ENCODE measurements around the gene MLPH. TPM values are rescaled to one million over a fixed set of nuclear protein-coding genes. Genes with fewer than 3 reads are reported as not detected.
A peak's percentile ranks its signal among the peaks of the same experiment; 100 is the strongest.

The MLPH gene
- total RNA-seq, 1 donor from 2014 or later, result 55.0 TPM

DNA sequence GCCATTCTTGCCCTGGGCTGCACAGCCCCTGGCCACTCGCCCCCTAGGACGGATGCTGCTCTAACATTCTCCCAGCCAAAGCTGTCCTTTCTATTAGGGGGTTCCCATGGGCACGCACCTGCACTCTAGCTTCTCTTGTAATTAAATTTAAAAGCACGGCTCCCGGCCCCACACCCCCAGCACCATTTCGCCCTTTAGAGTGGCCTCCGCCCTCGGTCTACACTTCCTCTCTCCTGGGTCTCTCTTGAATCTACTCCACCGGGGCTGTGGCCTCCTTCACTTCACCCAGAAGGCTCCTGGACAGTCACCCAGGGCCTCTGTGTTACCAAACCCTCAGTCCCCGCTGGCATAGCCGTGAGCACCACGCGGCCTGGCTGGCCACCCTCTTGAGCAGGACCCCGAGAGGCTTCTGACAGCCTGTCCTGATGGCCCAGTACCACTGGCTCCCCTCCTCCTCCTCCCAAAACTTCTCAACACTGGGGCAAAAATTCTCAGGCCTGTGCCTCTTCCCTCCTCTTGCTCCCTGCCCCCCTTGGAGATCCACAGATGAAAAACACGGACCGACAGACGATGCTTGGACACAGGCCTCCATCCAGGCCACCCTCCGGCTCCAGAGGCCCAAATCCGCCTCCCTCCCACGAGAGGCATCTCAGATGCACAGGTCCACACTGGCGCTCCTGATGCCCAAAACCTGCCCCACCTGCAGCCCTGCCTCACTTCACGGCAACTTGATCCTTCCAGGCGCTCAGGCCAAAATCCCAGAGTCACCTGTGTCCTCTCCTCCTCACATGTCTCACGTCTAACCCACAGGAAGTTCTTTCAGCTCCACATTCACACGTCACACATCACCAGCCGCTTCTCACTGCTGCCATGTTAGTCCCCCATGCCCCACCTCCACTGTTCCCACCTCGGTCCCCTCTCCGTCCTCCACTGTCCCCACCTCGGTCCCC, 110.4 kb downstream of the MLPH start:
- peak; percentile 41 for DNase-seq (ENCODE audit: low spot score)

DNA sequence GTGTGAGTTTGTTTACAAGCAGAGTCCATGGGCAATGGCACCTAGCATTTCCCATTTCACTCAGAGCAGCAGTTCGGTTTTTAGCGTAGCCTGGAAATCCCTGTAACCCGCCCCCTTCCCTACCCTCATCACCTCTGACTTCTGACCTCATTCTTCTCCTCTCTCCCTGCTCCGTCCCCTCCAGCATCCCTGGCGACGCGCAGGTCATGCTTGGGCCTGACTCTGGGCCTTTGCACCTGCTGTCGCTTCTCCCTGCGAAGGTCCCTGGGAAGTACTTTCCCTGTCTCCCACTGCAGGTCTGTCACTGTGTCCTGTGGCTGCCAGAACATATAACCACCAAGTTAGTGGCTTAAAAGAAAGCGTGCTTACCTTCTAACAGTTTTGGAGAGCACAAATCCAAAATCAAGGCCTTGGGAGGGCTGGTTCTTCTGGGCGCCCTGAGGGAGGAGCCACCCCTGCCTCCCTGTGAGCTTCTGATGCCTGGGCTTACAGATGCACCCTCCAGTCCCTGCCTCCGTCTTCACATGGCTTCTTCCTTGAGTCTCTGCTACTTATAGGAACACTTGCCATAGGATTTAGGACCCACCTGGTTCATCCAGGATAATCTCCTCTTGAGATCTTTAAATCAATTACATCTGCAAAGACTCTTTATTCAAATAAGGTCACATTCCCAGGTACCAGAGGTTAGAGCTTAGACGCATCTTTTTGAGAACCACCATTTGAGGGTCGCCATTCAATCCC, 111.6 kb downstream of the MLPH start:
- ATAC-seq, result no peak
- no peak for DNase-seq (ENCODE audit: low spot score)

More for the DNA sequence above, 110.4 kb downstream of the MLPH start:
- no peak for ATAC-seq

DNA sequence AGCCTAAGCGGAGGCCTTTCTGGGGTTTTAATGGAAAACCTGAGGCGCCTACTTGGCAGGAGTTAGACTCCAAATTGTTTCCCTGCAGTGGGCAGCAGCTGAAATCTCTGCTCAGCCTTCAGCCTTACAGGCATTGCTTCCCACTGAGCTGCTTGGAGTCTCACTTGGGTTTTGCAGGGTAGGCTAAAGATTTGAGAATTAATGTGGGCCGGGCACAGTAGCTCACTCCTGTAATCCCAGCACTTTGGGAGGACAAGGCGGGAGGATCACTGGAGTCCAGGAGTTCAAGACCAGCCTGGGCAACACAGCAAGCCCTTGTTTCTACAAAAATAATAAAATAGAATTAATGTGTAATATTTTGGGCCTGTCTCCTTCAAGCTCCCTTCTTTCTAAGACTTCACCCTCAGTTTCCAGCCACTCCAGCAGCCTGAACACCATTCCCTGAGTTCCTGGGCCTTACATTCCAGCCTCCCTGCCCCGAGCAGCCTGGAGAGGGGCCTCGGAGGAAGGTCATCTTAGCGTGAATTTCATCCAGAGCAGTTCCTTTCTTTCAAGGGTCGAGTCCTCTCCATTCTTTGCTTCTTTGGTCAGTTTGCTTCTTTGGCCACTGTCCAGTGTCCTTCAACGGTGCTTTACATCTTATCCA, 112.5 kb downstream of the MLPH start:
- peak; percentile 42 for DNase-seq (ENCODE audit: low spot score)
- ATAC-seq, result no peak

DNA sequence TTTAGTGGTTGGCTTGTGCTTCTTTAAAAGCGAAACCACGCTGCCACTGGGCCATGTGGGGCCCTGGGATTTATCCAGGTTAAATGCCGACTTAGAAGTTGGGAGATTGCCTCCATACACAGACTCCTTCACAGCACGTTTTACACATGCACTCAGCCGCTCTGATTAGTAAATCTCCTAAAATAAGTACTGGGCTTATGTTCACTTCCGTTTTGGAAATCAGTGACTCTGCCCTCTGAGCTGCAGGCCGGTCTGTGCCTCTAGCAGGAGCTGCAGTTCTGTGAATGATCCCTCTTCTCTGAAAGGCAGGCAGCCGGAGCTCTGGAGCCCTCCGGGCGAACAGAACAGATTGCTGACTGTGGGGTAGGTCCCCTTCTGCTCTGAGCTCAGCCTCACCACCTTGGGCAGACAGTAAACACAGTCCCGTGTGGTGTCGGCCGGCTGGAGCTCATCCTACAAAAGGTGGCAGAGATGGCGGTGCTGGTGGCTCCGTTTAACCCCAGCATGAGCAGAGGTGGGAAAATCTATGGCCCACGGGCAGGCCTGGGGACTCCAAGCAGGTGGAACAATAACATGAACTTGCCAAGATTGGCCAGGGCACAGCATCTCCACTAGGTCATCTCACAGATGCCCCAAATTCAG, 113.3 kb downstream of the MLPH start:
- ATAC-seq (peak; percentile 66), DNase-seq (ENCODE audit: low spot score) (peak; percentile 62)

DNA sequence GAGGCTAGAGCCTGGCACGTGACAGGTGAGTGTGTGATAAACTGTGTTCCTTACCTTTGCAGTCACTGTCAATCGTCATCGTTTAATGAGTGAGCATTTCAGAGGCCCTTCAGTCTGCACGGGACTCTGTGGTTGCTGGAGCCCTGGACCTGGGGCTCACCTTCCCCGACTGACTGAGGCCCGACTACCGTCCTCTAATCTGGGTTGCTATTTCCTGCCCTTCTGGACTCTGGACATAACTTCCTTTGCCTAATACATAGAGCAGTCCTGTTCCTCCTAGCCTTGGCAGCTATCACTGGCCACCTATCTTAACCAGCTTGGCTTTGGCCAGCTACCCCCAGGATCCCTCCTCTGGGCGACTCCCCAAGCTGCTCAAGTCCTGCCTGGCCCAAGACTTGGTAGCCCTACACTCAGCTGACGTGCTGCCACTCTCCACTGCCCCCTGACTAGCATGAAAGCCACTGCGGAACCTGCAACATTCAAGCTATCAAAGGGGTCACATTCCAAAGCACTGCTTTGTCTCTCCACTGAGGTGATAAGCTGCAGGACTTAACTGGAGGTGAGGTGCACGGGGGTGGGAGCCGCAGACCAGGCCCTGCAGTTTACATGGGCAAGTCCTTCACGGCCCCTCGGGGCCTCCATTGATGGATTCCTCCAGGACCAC, 114.5 kb downstream of the MLPH start:
- DNase-seq (ENCODE audit: low spot score) (peak; percentile 64), ATAC-seq (peak; percentile 72)

DNA sequence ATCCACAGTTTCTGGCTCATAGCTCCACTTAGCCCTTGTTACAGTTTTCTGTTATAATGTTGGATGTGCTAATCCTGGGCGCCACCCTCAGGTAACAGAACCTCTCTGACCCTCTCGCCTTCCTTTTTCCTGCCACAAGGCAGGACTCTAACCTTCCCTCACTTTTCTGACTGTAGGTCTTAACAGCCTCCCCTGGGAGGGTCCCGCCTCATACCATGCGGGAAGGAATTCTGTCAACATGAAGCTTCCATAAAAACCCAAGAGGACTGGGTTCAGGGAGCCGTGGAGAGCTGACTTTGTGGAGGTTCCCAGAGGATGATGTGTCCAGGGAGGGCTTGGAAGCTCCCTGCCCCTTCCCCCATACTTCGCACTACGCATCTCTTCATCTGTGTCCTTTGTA, 115.4 kb downstream of the MLPH start:
- ATAC-seq (no peak), DNase-seq (ENCODE audit: low spot score) (peak; percentile 38)

DNA sequence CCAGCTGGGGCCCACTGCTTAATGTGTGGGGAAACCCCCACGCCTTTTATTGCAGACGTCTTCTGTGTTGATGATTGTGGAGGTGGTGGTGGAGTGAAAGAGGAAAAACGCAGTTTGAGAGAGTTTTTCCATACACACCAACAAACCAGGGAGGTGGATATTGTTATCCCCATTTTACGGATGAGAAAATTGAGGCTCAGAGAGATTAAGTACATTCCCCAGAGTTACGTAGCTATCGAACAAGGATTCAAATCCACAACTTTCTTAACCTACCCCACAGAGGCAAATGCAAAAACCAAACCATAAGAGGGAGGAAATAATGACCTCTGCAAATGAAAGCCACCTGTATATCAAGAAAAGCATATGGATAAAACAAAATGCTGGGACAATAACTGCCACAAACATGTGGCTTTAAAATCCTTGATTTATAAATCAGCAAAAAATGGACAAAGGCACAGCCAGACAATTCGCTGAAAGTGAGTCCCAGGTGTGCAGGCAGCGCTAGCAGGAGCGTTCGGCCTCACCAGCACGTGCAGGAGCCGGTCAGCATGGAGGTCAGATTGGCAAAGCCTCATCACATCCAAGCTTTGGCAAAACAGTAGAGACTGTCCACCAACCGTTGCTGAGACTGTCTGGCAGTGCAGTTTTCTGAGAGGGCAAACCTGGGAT, 116.1 kb downstream of the MLPH start:
- ATAC-seq (no peak), DNase-seq (ENCODE audit: low spot score) (no peak)

DNA sequence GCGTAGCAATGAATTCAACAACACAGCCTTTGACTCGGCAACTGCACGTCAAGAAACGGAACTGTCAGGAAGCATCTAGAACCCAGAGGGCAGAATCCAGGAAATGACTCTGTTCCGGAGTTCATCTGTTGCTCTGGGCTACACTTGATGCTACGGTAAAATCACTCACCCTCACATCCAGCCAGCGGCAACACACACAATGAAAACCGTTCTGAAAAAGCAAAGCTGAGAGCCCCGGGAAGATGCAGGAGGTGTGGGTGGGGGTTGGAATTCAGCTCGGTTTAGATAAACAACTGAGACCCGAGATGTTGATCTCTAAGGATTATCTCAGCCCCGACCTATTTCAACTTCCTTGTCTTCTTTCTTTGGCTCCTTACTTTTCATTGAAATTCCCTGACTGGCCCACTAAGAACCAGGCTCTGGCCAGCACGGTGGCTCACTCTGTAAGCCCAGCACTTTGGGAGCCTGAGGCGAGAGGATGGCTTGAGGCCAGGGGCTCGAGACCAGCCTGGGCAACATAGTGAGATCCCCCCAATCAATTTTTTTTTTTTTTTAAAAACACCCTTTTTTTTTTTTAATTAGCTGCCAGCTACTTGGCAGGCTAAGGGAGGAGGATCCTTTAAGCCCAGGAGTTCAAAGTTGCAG, 116.8 kb downstream of the MLPH start:
- ATAC-seq (peak; percentile 61), DNase-seq (ENCODE audit: low spot score) (peak; percentile 67)

DNA sequence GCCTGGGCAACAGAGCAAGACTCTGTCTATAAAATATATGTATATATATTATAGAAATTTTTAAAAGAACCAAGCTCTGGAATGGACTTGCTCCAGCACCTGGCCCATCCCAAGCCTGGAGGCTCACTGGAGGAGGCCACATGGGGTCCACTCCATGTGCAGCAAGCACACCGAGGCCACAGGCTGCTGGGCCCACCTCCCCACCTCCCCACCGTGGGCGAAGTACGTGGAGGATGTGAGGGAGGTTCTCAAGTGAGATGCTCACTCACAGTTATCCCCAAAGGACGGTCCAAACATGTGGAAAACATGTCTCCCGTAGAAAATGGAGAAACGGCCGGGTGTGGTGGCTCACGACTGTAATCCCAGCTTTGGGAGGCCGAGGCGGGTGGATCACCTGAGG, 117.3 kb downstream of the MLPH start:
- ATAC-seq (no peak), DNase-seq (ENCODE audit: low spot score) (no peak)

Other genes starting within 250 kb of the MLPH start
- 6.2 TPM for gene COL6A3, start 73.1 kb upstream of the MLPH start, total RNA-seq
- gene PRLH, start 79.3 kb downstream of the MLPH start, total RNA-seq, result not detected
- gene RAB17, start 103.5 kb downstream of the MLPH start, total RNA-seq, result 88.5 TPM
- gene LRRFIP1, start 140.3 kb downstream of the MLPH start, total RNA-seq, result 33.6 TPM